Common myeloid progenitor, CD34-positive (primary cell): ENCODE data around the gene MTMR4.

Experiments
- CTCF ChIA-PET: fragments of 350-600 bp; sonication (Branson Sonifier 250); formaldehyde crosslinking; loops from one replicate; lab custom pipeline; 2021; ENCODE audit warnings: antibody characterized with exemption; lab: Charles Lee
- POLR2A ChIA-PET: fragments of 350-600 bp; sonication (Branson Sonifier 250); formaldehyde crosslinking; loops from one replicate; lab custom pipeline; 2021; ENCODE audit warnings: antibody characterized with exemption; lab: Charles Lee
- DNase-seq, 3 donors: peaks; one replicate each; pipeline versions ENCODE4 v3.0.0 to v3.0.0-alpha.2; 2013
- H3K27ac ChIP-seq, 2 experiments: 1 replicate in 1 of 2; 2 replicates in 1 of 2; pipeline ENCODE4 v1.7.0; 2013; ENCODE audit warnings: inconsistent platforms in 2 of 2, low read length in 2 of 2, mild to moderate bottlenecking in 2 of 2, low read depth in 1 of 2, moderate library complexity in 1 of 2; ENCODE audit not compliant: severe bottlenecking in 2 of 2, insufficient read depth in 1 of 2, poor library complexity in 1 of 2
- H3K27me3 ChIP-seq, 5 experiments: replicated peaks in 2 of 5; 1 replicate in 3 of 5; 2 replicates in 2 of 5; pipeline versions ENCODE4 v1.6.1 to v1.7.0; 2013; ENCODE audit warnings: low read length in 4 of 5, mild to moderate bottlenecking in 2 of 5, moderate library complexity in 2 of 5, inconsistent platforms in 1 of 5; ENCODE audit not compliant: insufficient read depth in 5 of 5, control insufficient read depth in 4 of 5
- H3K36me3 ChIP-seq, 4 experiments: 1 replicate in 2 of 4; 2 replicates in 2 of 4; pipeline versions ENCODE4 v1.6.1 to v1.7.0; 2013; ENCODE audit warnings: low read length in 3 of 4, control low read depth in 1 of 4, mild to moderate bottlenecking in 1 of 4; ENCODE audit not compliant: control insufficient read depth in 4 of 4, insufficient read depth in 4 of 4
- H3K4me1 ChIP-seq, 4 experiments: 1 replicate in 3 of 4; 2 replicates in 1 of 4; pipeline versions ENCODE4 v1.6.1 to v1.7.1; 2013; ENCODE audit warnings: low read length in 3 of 4, mild to moderate bottlenecking in 3 of 4, control low read depth in 1 of 4, inconsistent platforms in 1 of 4, moderate library complexity in 1 of 4; ENCODE audit not compliant: control insufficient read depth in 4 of 4, insufficient read depth in 4 of 4; ENCODE audit errors: control extremely low read depth in 1 of 4
- H3K4me3 ChIP-seq, 7 experiments: 1 replicate in 4 of 7; 2 replicates in 3 of 7; pipeline versions ENCODE4 v1.5.1 to v1.7.0; 2013; ENCODE audit warnings: mild to moderate bottlenecking in 7 of 7, low read length in 6 of 7, moderate library complexity in 6 of 7, inconsistent platforms in 2 of 7, low read depth in 2 of 7, control low read depth in 1 of 7; ENCODE audit not compliant: insufficient read depth in 4 of 7, control insufficient read depth in 1 of 7; ENCODE audit errors: extremely low read depth in 1 of 7
- H3K9me3 ChIP-seq, 5 experiments: 1 replicate in 4 of 5; 2 replicates in 1 of 5; pipeline versions ENCODE4 v1.6.1 to v1.7.1; 2013; ENCODE audit warnings: low read length in 4 of 5, mild to moderate bottlenecking in 2 of 5, inconsistent platforms in 1 of 5, low read depth in 1 of 5, moderate library complexity in 1 of 5; ENCODE audit not compliant: control insufficient read depth in 4 of 5, insufficient read depth in 2 of 5; ENCODE audit errors: control extremely low read depth in 1 of 5
- WGBS: methylation state at CpG from one replicate; pipeline ENCODE4 v1.1.5; 2013; ENCODE audit not compliant: insufficient coverage; 5-methylcytosine and 5-hydroxymethylcytosine counted together

MTMR4 gene

DNA sequence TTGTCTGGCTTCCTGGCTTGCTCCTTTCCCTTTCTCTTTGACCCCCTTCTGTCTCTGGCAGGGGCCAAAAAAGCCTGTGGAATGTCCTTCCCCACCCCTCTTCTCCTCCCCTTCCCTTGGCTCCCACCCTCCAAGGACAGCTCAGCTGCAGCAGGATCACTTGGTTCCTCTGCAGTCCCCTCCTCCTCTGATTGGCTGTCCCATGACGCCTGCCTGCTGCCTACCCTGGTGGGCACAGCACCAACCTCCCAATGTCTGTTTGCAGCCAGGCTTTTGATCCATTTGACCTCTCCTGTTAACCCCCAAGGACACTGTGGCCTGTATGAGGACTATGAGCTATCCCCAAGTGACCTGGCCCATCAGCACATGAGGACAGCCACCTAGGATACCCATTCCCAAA, 14.8 kb upstream of the MTMR4 start:
- H3K27ac ChIP-seq: no peak overlapping the region

DNA sequence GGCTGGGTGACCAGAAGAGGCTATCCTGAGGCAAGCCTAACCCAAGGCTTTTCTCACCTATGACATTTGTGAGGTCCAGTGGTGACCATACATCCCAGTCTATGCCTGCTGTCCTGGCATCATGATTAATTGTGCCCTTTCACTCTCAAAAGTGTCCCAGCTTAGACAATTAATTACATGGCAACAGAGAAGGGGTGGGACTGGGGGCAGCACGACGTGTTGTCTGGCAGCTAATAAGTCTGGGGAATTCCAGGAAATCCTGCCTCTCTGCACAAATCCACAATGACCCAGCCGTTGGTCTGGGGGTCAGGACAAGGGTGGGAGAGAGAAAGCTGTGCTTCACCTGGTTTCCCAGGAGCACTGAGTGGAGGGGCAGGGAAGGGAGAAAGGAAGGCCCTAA, 14.0 kb upstream of the MTMR4 start:
- no peaks in the 10 kb centered on the region for H3K9me3 ChIP-seq
- WGBS: 42% methylated on average over 3 of the region's 3 CpGs
- ChIA-PET CTCF (interaction anchor here (1.1 to 2.3 kb wide), 7 partner anchors 9 to 103 kb away, joined by 3 to 10 read pairs (median 5); no protein-coding TSS in a partner anchor), POLR2A (interaction anchor here (1.0 kb wide), 1 partner anchor 10 kb away, joined by 3 read pairs; no protein-coding TSS in a partner anchor)
- peaks cover 0 to 38% (median 17%) of the 10 kb centered on the region in 5 experiments for H3K27me3 ChIP-seq
- no peaks in the 10 kb centered on the region for H3K36me3 ChIP-seq
- no peak overlapping the region for H3K4me3 ChIP-seq
- no peak for DNase-seq
- no peak overlapping the region for H3K27ac ChIP-seq
- H3K4me1 ChIP-seq: peaks cover 0 to 18% (median 15%) of the 10 kb centered on the region in 4 experiments

More for the DNA sequence above, 14.8 kb upstream of the MTMR4 start:
- Histone ChIP-seq H3K27me3 (peaks cover 0 to 40% (median 17%) of the 10 kb centered on the region in 5 experiments), H3K4me1 (peaks cover 0 to 18% (median 15%) of the 10 kb centered on the region in 4 experiments), H3K4me3 (no peak overlapping the region), H3K9me3 (no peaks in the 10 kb centered on the region), H3K36me3 (no peaks in the 10 kb centered on the region)
- CTCF ChIA-PET: interaction anchor here (1.5 to 2.6 kb wide), 4 partner anchors 9 to 48 kb away, joined by 3 to 10 read pairs (median 8); no protein-coding TSS in a partner anchor
- DNase-seq: no peak
- WGBS: 70% methylated on average over 1 of the region's 1 CpG
- POLR2A ChIA-PET: no interaction called here

DNA sequence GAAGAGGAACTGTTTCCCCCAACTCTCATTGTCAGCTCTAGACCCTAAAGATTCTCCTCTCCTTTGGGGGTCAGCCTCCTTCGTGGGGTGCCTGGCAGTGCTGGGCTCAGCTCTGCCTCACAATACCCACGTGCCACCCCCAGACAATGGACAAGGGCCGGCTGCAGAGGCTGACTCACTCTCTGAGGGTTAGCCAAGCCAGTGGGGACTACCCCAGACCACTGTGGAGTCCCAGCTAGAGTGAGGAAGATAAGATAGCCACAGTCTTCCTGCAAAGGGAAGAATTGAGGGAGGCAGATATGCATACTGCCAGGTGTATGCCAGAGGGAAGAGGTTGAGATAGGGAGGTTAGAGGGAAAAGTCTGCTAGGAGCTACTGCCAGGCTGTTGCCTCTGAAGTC, 13.5 kb upstream of the MTMR4 start:
- Histone ChIP-seq H3K27me3 (peaks cover 0 to 33% (median 17%) of the 10 kb centered on the region in 5 experiments), H3K4me1 (peaks cover 0 to 18% (median 15%) of the 10 kb centered on the region in 4 experiments), H3K4me3 (no peak overlapping the region), H3K9me3 (no peaks in the 10 kb centered on the region), H3K36me3 (no peaks in the 10 kb centered on the region), H3K27ac (no peak overlapping the region)
- ChIA-PET CTCF (interaction anchor here (0.5 to 2.3 kb wide), 10 partner anchors 9 to 103 kb away, joined by 3 to 10 read pairs (median 4); a partner anchor contains a TSS), POLR2A (interaction anchor here (0.6 to 1.0 kb wide), 2 partner anchors 9 to 10 kb away, joined by 3 to 4 read pairs; no protein-coding TSS in a partner anchor)
- 40% methylated on average over 3 of the region's 3 CpGs for WGBS
- DNase-seq: peak in 1 of 3 donors; percentile 22

DNA sequence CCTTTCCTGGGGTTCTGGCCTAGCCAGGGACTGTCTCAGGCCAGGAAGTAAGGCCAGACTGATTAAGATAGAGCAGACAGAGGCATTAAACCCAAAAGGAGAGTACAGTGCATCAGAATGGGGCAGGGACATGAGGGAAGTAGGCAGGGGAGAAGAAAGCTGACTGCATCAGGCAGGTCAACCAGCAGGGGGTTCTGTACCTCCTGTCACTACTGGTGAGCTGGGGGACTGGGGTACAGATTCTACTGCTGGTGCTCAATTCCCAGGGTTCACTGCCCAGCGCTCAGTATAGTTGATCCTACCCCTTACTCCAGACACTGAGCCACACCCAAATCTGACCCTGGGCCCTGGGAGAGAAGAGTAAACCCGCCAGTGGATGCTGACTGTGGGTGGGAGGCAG, 12.9 kb upstream of the MTMR4 start:
- H3K27ac ChIP-seq: no peak overlapping the region
- H3K27me3 ChIP-seq: peaks cover 0 to 26% (median 17%) of the 10 kb centered on the region in 5 experiments
- peak in 2 of 3 donors; percentile 43 to 46 for DNase-seq
- peaks cover 0 to 18% (median 13%) of the 10 kb centered on the region in 4 experiments for H3K4me1 ChIP-seq
- ChIA-PET CTCF (interaction anchor here (0.5 to 2.3 kb wide), 7 partner anchors 8 to 58 kb away, joined by 3 to 10 read pairs (median 3); a partner anchor contains a TSS), POLR2A (interaction anchor here (0.6 kb wide), 1 partner anchor 9 kb away, joined by 4 read pairs; no protein-coding TSS in a partner anchor)
- no peaks in the 10 kb centered on the region for H3K9me3 ChIP-seq
- no peak overlapping the region for H3K4me3 ChIP-seq
- 80% methylated on average over 1 of the region's 2 CpGs for WGBS
- H3K36me3 ChIP-seq: no peaks in the 10 kb centered on the region

DNA sequence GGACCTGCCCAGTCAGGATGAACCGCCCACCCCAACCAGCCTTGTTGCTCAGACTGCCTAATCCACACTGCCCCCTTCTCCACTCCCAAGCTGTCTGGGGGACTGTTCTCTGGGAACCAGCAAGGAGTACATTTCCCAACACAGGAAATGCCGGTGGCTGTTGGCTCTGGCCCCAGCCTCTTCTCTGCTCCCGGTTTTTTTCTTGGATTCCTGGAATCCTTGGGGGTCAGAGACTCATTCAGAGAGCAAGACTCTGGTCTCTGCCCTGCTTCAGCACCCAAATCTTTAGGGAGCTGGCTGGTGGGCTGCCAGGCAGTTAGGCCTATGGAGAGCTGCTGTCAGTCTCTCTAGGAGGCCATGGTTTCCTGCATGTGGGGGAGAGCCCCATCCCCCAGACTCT, 10.8 kb upstream of the MTMR4 start:
- no peak for DNase-seq
- Histone ChIP-seq H3K9me3 (no peaks in the 10 kb centered on the region), H3K27ac (no peak overlapping the region)

DNA sequence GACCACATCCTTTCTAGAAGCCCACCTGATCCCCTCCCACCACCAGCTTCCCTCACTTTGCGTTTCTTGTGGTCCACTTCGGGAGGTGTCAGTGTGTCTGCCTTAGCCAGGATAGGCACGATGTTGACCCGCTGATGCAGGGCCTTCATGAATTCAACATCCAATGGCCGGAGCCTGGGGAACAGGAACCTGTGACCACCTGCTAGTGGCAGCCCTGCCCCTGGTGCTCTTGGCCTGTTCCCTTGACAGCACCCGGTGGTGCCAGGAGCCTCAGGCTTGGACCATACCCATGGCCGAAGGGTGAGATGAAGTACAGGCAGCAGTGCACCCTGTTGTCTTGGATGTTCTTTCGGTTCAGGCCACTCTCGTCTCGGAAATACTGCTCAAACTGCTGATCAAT, 7.2 kb upstream of the MTMR4 start:
- ChIA-PET POLR2A (no interaction called here), CTCF (interaction anchor here (1.2 to 1.6 kb wide), 3 partner anchors 41 to 190 kb away, joined by 3 read pairs; no protein-coding TSS in a partner anchor)
- 94% methylated on average over 10 of the region's 10 CpGs for WGBS

More for the DNA sequence above, 10.8 kb upstream of the MTMR4 start:
- no peaks in the 10 kb centered on the region for H3K36me3 ChIP-seq
- POLR2A ChIA-PET: no interaction called here
- peaks cover 0 to 10% (median 7%) of the 10 kb centered on the region in 5 experiments for H3K27me3 ChIP-seq
- peaks cover 0 to 11% (median 3%) of the 10 kb centered on the region in 4 experiments for H3K4me1 ChIP-seq
- 79% methylated on average over 3 of the region's 3 CpGs for WGBS
- CTCF ChIA-PET: interaction anchor here (1.0 to 1.1 kb wide), 2 partner anchors 17 to 72 kb away, joined by 3 read pairs; no protein-coding TSS in a partner anchor
- H3K4me3 ChIP-seq: no peak overlapping the region

More for the DNA sequence above, 7.2 kb upstream of the MTMR4 start:
- Histone ChIP-seq H3K27ac (no peak overlapping the region), H3K4me3 (no peak overlapping the region), H3K36me3 (no peaks in the 10 kb centered on the region), H3K27me3 (no peaks in the 10 kb centered on the region), H3K4me1 (peaks cover 6 to 19% (median 15%) of the 10 kb centered on the region in 4 experiments), H3K9me3 (no peaks in the 10 kb centered on the region)
- DNase-seq: no peak
